Measurements from ENCODE around the gene TEX22.

GRCh38 chr14:105398726-105399465 is 558 bp downstream of the TEX22 start:
- TF ChIP-seq CTCF (conservative IDR thresholded peaks at IDR 0.05; ENCODE audit: low read depth in 2 of 2) (no peak), EZH2 (IDR thresholded peaks at IDR 0.05; ENCODE audit: low read depth, unreplicated experiment) (no peak), POLR2AphosphoS5 (IDR thresholded peaks at IDR 0.05; ENCODE audit: low read depth) (no peak), ZNF331 (CRISPR knock-in tag; IDR thresholded peaks at IDR 0.05; ENCODE audit: low read depth) (no peak), REST (IDR thresholded peaks at IDR 0.05; ENCODE audit: unreplicated experiment) (no peak), EZH2phosphoT487 (IDR thresholded peaks at IDR 0.05; ENCODE audit: unreplicated experiment) (no peak), JUNB (IDR thresholded peaks at IDR 0.05; ENCODE audit: unreplicated experiment) (no peak), CREB1 (CRISPR knock-in tag; IDR thresholded peaks at IDR 0.05; ENCODE audit: low read depth) (no peak), STAT1 (IDR thresholded peaks at IDR 0.05; ENCODE audit: unreplicated experiment) (no peak), ZNF114 (CRISPR knock-in tag; IDR thresholded peaks at IDR 0.05) (no peak), NANOG (IDR thresholded peaks at IDR 0.05; ENCODE audit: borderline replicate concordance) (no peak)
